DND-41 (cell line): Measurements from ENCODE around the gene BCL3.

ENCODE experiments used
- ATAC-seq: fragments of 200-7000 bp; cut with Tn5 transposase; 3 replicates; pipeline ENCODE4 v1.9.1; 2021; ENCODE audit warnings: low read depth; ENCODE audit not compliant: insufficient read depth
- DNase-seq: peaks from one replicate; pipeline ENCODE4 v3.0.0-alpha.2; 2020
- H2AFZ ChIP-seq: 2 replicates; pipeline ENCODE4 v1.6.0; 2012; ENCODE audit warnings: low read depth, low read length
- H3K27ac ChIP-seq: 2 replicates; pipeline ENCODE4 v1.5.1; 2012; ENCODE audit warnings: low read length, inconsistent platforms
- H3K27me3 ChIP-seq: fragments of 200-600 bp; sonication (generic); 2 replicates; pipeline ENCODE4 v1.6.0; 2012; ENCODE audit warnings: low read length, mild to moderate bottlenecking, inconsistent platforms; ENCODE audit not compliant: insufficient read depth, poor library complexity
- H3K36me3 ChIP-seq: 2 replicates; pipeline ENCODE4 v1.5.1; 2012; ENCODE audit warnings: low read length, inconsistent platforms; ENCODE audit not compliant: insufficient read depth
- H3K4me1 ChIP-seq: 2 replicates; pipeline ENCODE4 v1.5.1; 2012; ENCODE audit warnings: mild to moderate bottlenecking, low read length; ENCODE audit not compliant: insufficient read depth
- H3K4me2 ChIP-seq: 2 replicates; pipeline ENCODE4 v1.6.0; 2012; ENCODE audit warnings: mild to moderate bottlenecking, moderate library complexity, low read length, inconsistent platforms; ENCODE audit not compliant: insufficient read depth
- H3K4me3 ChIP-seq, 2 experiments: fragments of 200-600 bp in 1 of 2; shearing (Covaris generic) in 1 of 2; 2 replicates each; pipeline ENCODE4 v1.5.1; 2012 to 2016; ENCODE audit warnings: inconsistent platforms in 2 of 2, low read length in 2 of 2, mild to moderate bottlenecking in 2 of 2, low read depth in 1 of 2, moderate library complexity in 1 of 2
- H3K79me2 ChIP-seq: 2 replicates; pipeline ENCODE4 v1.6.0; 2012; ENCODE audit warnings: low read length, inconsistent platforms; ENCODE audit not compliant: insufficient read depth
- H3K9ac ChIP-seq: 2 replicates; pipeline ENCODE4 v1.6.0; 2012; ENCODE audit warnings: low read depth, mild to moderate bottlenecking, inconsistent platforms, low read length, moderate library complexity
- H3K9me3 ChIP-seq: 2 replicates; pipeline ENCODE4 v1.5.1; 2012; ENCODE audit warnings: low read length, moderate library complexity, mild to moderate bottlenecking, inconsistent platforms; ENCODE audit not compliant: insufficient read depth, severe bottlenecking
- H4K20me1 ChIP-seq: 2 replicates; pipeline ENCODE4 v1.6.0; 2012; ENCODE audit warnings: low read length; ENCODE audit not compliant: insufficient read depth
- EZH2 ChIP-seq: IDR thresholded peaks from 3 replicates; pipeline ENCODE4 v1.6.1; 2012; ENCODE audit warnings: borderline replicate concordance, low read depth, mild to moderate bottlenecking, moderate library complexity, low read length, inconsistent platforms; ENCODE audit not compliant: severe bottlenecking
- TF ChIP-seq, protein P1 (sequence below): IDR thresholded peaks from 2 replicates; pipeline ENCODE4 v1.5.1; 2012; ENCODE audit warnings: borderline replicate concordance, low read length, moderate library complexity, mild to moderate bottlenecking; ENCODE audit not compliant: poor library complexity, severe bottlenecking; ENCODE audit errors: extremely low read depth

The BCL3 gene

DNA sequence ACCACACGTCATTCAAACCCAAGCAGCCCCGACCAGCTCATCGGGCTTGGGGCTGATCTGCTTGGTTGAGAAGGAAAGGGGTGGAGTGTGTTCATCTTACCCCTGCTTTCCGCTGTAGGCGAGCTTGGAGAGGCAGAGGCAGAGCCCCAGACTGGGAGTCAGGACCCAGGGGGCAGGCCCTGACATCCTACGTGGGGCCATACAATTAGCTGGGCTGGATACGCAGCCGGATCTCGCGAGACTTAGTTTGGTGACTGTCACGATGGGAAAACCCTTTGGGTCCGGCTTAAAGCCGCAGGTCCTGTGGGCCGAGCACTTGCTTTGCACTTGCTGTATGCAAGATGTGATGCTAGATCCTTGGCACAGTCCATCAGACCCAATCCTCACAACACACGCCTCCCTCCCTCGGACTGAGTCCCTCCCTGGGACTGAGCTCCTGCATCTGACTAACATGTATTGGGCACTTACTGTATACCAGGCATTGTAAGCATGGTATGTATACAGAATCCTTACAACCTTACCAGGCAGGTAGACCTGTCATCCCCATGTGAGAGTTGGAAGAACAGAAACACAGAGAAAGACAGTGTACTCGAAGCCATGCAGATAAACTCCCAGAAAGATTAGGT, 45.8 kb upstream of the BCL3 start:
- Histone ChIP-seq H3K9me3 (no peaks in the 10 kb centered on the region), H3K27ac (no peak overlapping the region), H3K79me2 (no peaks in the 10 kb centered on the region), H3K9ac (no peak overlapping the region), H3K4me2 (no peak overlapping the region), H4K20me1 (0 out of 2 replicates have a peak, but pooled peaks cover 1% of the 10 kb centered on the region), H3K4me1 (no peaks in the 10 kb centered on the region), H2AFZ (no peak overlapping the region), H3K27me3 (peaks cover 3% of the 10 kb centered on the region), H3K36me3 (no peaks in the 10 kb centered on the region), H3K4me3 (no peak overlapping the region)
- TF ChIP-seq, protein P1, sequence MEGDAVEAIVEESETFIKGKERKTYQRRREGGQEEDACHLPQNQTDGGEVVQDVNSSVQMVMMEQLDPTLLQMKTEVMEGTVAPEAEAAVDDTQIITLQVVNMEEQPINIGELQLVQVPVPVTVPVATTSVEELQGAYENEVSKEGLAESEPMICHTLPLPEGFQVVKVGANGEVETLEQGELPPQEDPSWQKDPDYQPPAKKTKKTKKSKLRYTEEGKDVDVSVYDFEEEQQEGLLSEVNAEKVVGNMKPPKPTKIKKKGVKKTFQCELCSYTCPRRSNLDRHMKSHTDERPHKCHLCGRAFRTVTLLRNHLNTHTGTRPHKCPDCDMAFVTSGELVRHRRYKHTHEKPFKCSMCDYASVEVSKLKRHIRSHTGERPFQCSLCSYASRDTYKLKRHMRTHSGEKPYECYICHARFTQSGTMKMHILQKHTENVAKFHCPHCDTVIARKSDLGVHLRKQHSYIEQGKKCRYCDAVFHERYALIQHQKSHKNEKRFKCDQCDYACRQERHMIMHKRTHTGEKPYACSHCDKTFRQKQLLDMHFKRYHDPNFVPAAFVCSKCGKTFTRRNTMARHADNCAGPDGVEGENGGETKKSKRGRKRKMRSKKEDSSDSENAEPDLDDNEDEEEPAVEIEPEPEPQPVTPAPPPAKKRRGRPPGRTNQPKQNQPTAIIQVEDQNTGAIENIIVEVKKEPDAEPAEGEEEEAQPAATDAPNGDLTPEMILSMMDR = no peak
- TF ChIP-seq EZH2 = no peak
- ATAC-seq (no peak), DNase-seq (no peak)

DNA sequence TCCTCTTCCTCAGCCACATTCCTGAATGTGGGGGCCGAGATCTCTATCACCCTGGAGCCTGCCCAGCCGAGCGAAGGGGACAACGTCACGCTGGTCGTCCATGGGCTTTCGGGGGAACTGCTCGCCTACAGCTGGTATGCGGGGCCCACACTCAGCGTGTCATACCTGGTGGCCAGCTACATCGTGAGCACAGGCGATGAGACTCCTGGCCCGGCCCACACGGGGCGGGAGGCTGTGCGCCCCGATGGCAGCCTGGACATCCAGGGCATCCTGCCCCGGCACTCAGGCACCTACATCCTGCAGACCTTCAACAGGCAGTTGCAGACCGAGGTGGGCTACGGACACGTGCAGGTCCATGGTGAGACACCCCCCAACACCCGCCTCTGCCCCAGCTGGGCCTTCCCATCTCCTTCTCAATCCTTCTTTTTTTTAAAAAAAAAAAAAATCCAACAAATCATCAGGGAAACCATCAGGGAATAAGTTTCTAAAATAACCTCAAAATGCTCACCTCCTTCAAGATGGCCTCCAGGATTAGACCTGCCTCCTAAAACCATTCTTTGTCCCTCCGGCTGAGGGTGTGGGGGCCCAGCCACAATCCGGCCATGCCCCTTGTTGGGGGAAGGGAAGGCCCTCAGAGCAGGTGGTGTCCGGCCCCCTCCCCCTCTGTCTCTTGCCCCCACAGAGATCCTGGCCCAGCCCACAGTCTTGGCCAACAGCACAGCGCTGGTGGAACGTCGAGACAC, 45.0 kb upstream of the BCL3 start:
- Histone ChIP-seq H3K4me3 (no peak overlapping the region), H3K27ac (no peak overlapping the region), H3K4me2 (no peak overlapping the region), H3K36me3 (no peaks in the 10 kb centered on the region), H2AFZ (no peak overlapping the region), H3K9ac (no peak overlapping the region), H4K20me1 (no peaks in the 10 kb centered on the region), H3K9me3 (no peaks in the 10 kb centered on the region), H3K27me3 (peaks cover 2% of the 10 kb centered on the region), H3K79me2 (no peaks in the 10 kb centered on the region), H3K4me1 (no peaks in the 10 kb centered on the region)
- no peak for DNase-seq
- ATAC-seq = no peak
- TF ChIP-seq, protein P1 = no peak
- no peak for TF ChIP-seq EZH2

DNA sequence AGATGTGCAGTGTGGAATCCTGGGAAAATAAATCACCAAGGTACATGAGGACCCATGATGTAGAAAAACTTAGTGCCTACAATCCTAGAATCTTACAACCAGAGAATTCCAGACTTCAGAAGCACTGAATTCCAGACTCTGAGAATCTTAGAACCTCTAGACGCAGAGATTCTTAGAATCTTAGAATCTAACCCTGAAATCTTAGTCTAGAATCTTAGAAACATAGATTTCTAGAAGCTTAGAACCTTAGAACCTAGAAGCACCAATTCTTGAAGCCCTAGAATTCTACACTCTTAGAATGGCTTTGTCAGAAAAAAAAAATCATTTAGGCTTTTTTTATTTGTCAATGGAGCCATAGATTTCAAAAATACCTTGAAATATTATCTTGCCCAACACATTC, 43.5 kb upstream of the BCL3 start:
- H3K4me3 ChIP-seq = no peak overlapping the region
- H3K9ac ChIP-seq = no peak overlapping the region
- no peak overlapping the region for H3K27ac ChIP-seq
- no peaks in the 10 kb centered on the region for H3K27me3 ChIP-seq
- DNase-seq (no peak), ATAC-seq (no peak)
- no peaks in the 10 kb centered on the region for H3K36me3 ChIP-seq
- H2AFZ ChIP-seq = no peak overlapping the region
- H3K4me2 ChIP-seq = no peak overlapping the region
- H3K9me3 ChIP-seq = no peaks in the 10 kb centered on the region
- TF ChIP-seq, protein P1 = no peak
- TF ChIP-seq EZH2 = no peak
- H4K20me1 ChIP-seq = no peaks in the 10 kb centered on the region
- no peaks in the 10 kb centered on the region for H3K79me2 ChIP-seq
- H3K4me1 ChIP-seq = no peaks in the 10 kb centered on the region
